DND-41 (cell line): Measurements from ENCODE around the gene DSG1.
"Not testable (repeated sequence)": the region's sequence is repeated elsewhere in the genome, so short reads cannot be mapped to it uniquely, and the experiment has no call there.

Source experiments
- CTCF ChIP-seq: IDR thresholded peaks from 2 replicates; pipeline ENCODE4 v1.5.1; 2012; ENCODE audit warnings: borderline replicate concordance, low read length, moderate library complexity, mild to moderate bottlenecking; ENCODE audit not compliant: poor library complexity, severe bottlenecking; ENCODE audit errors: extremely low read depth
- EZH2 ChIP-seq: IDR thresholded peaks from 3 replicates; pipeline ENCODE4 v1.6.1; 2012; ENCODE audit warnings: borderline replicate concordance, low read depth, mild to moderate bottlenecking, moderate library complexity, low read length, inconsistent platforms; ENCODE audit not compliant: severe bottlenecking

DNA sequence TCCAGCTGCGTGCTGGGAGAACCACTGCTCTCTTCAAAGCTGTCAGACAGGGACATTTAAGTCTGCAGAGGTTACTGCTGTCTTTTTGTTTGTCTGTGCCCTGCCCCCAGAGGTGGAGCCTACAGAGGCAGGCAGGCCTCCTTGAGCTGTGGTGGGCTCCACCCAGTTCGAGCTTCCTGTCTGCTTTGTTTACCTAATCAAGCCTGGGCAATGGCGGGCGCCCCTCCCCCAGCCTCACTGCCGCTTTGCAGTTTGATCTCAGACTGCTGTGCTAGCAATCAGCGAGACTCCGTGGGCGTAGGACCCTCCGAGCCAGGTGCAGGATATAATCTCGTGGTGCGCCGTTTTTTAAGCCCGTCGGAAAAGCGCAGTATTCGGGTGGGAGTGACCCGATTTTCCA, 35.4 kb downstream of the DSG1 start:
- TF ChIP-seq CTCF, EZH2: not testable (repeated sequence)
